COR-L47 (cell line): ENCODE data around the gene GNB1.
A peak's percentile ranks its signal among the peaks of the same experiment; 100 is the strongest.

Experiments used
- DNase-seq: peaks from one replicate; lab custom pipeline; 2025; lab: John Stamatoyannopoulos, UW

The GNB1 gene

GRCh38 chr1:1910033-1910465 lies 19.2 kb upstream of the GNB1 start:
- no peak for DNase-seq

- no peak for DNase-seq
Measured at GRCh38 chr1:1908506-1908791, 17.6 kb upstream of the GNB1 start.

GRCh38 chr1:1907098-1907736 lies 16.3 kb upstream of the GNB1 start:
- DNase-seq = peak; percentile 61

- DNase-seq = peak; percentile 57
Measured at GRCh38 chr1:1906185-1907097, 15.6 kb upstream of the GNB1 start.

GRCh38 chr1:1903224-1903623 lies 12.3 kb upstream of the GNB1 start:
- no peak for DNase-seq

- no peak for DNase-seq
Measured at GRCh38 chr1:1901641-1902294, 10.9 kb upstream of the GNB1 start.

GRCh38 chr1:1900883-1901640 lies 10.2 kb upstream of the GNB1 start:
- no peak for DNase-seq

- no peak for DNase-seq
Measured at GRCh38 chr1:1899967-1900327, 9.1 kb upstream of the GNB1 start.

GRCh38 chr1:1899266-1899966 lies 8.5 kb upstream of the GNB1 start:
- no peak for DNase-seq

GRCh38 chr1:1898246-1898933 lies 7.5 kb upstream of the GNB1 start:
- no peak for DNase-seq

GRCh38 chr1:1895456-1896336 lies 4.8 kb upstream of the GNB1 start:
- DNase-seq = no peak

- DNase-seq = no peak
Measured at GRCh38 chr1:1895060-1895418, 4.2 kb upstream of the GNB1 start.

GRCh38 chr1:1894354-1895059 lies 3.6 kb upstream of the GNB1 start:
- no peak for DNase-seq

- DNase-seq = no peak
Measured at GRCh38 chr1:1893997-1894353, 3.1 kb upstream of the GNB1 start.

GRCh38 chr1:1893291-1893985 lies 2.6 kb upstream of the GNB1 start:
- DNase-seq = no peak

- no peak for DNase-seq
Measured at GRCh38 chr1:1892763-1893120, 1.9 kb upstream of the GNB1 start.

GRCh38 chr1:1892079-1892762 lies 1.3 kb upstream of the GNB1 start:
- DNase-seq = no peak

- DNase-seq = peak; percentile 62
Measured at GRCh38 chr1:1891349-1892078, 627 bp upstream of the GNB1 start.
